Measurements from ENCODE around the gene CCDC93. TPM values are rescaled to one million over a fixed set of nuclear protein-coding genes. Genes with fewer than 3 reads are reported as not detected.
A peak's percentile ranks its signal among the peaks of the same experiment; 100 is the strongest.

CCDC93 gene
- total and polyA plus RNA-seq, 10 of the 15 experiments (the other 5 are each of a cell fraction or from before 2014, with no cell fraction given): 3.6 to 27.2 (median 13.5) TPM

GRCh38 chr2:118013221-118013723 is 598 bp downstream of the CCDC93 start:
- Histone ChIP-seq H2AFZ (ENCODE audit: control insufficient read depth, low read depth, low read length) (peak overlapping the region; percentile 95), H4K20me1 (ENCODE audit: control insufficient read depth, insufficient read depth) (peaks cover 3% of the 10 kb centered on the region; the same call in 1 of the 2 replicates), H3K36me3 (ENCODE audit: control insufficient read depth in 2 of 2, insufficient read depth in 2 of 2, low read length in 1 of 2) (no peaks in the 10 kb centered on the region; a peak in 1 of 4 replicates), H3K4me3 (peak overlapping the region; percentile 86), H3K27ac (ENCODE audit: control insufficient read depth, insufficient read depth) (peak overlapping the region; percentile 87), H3K79me2 (ENCODE audit: control insufficient read depth, insufficient read depth, low read length) (peaks cover 35% of the 10 kb centered on the region), H3K9me3 (replicated peaks; ENCODE audit: control insufficient read depth, insufficient read depth, low read length) (no peaks in the 10 kb centered on the region), H3K4me1 (ENCODE audit: control insufficient read depth, insufficient read depth, low read length) (peaks cover 5% of the 10 kb centered on the region), H3K9ac (ENCODE audit: control insufficient read depth, insufficient read depth, low read length) (peak overlapping the region; percentile 93), H3K4me2 (ENCODE audit: control insufficient read depth, insufficient read depth) (peak overlapping the region; percentile 94), H3K27me3 (replicated peaks in 1 of 2; ENCODE audit: control insufficient read depth in 2 of 2, insufficient read depth in 2 of 2, low read length in 1 of 2) (no peaks in the 10 kb centered on the region)
- FAIRE-seq (no peak), DNase-seq (ENCODE audit: low read depth, low spot score) (no peak), ATAC-seq (peak; percentile 61)
- ChIA-PET POLR2A (interaction anchor here (1.0 kb wide), 1 partner anchor 197 kb away, joined by 4 read pairs; no protein-coding TSS in a partner anchor), RAD21 (ENCODE audit: unreplicated experiment) (interaction anchor here (1.0 to 1.4 kb wide), 3 partner anchors 19 to 198 kb away, joined by 3 to 4 read pairs (median 4); partner anchors contain the start of gene DDX18), SMC1A (ENCODE audit: uncharacterized antibody, unreplicated experiment) (interaction anchor here (0.8 to 1.9 kb wide), 2 partner anchors 22 to 33 kb away, joined by 4 to 6 read pairs; no protein-coding TSS in a partner anchor), CTCF (interaction anchor here (1.1 to 2.9 kb wide), 5 partner anchors 10 to 199 kb away, joined by 3 to 49 read pairs (median 15); partner anchors contain the start of gene DDX18)
- WGBS (ENCODE audit: insufficient coverage, insufficient replicate concordance, low lambda C conversion rate, missing lambda C conversion rate): under 1% methylated on average over 23 of the region's 48 CpGs
- BruUV-seq (replicated peaks): no TSS peak
- intact Hi-C loops (cut with micrococcal nuclease; ENCODE audit: unreplicated experiment) (no loop called here), in situ Hi-C loops (cut with MboI) (no loop called here)
- TF ChIP-seq SREBF1 (IDR thresholded peaks at IDR 0.05; ENCODE audit: low read length): no peak
- TF ChIP-seq ZBTB40 (IDR thresholded peaks at IDR 0.05; ENCODE audit: borderline replicate concordance): no peak
- TF ChIP-seq SIX5 (IDR thresholded peaks at IDR 0.05; ENCODE audit: low read depth, low read length, severe bottlenecking): no peak
- TF ChIP-seq DPF2 (IDR thresholded peaks at IDR 0.05): no peak
- TF ChIP-seq JUND (IDR thresholded peaks at IDR 0.05; ENCODE audit: low read depth, low read length): no peak
- TF ChIP-seq BHLHE40 (IDR thresholded peaks at IDR 0.05; ENCODE audit: borderline replicate concordance in 1 of 2, low read depth in 2 of 2, low read length in 1 of 2): peak; percentile 15 to 87; a peak in 3 of 4 replicates
- peak; percentile 5 for TF ChIP-seq USF1 (IDR thresholded peaks at IDR 0.05; ENCODE audit: borderline replicate concordance, extremely low read length, insufficient read depth, low read depth, low read length)
- TF ChIP-seq LARP7 (IDR thresholded peaks at IDR 0.05): 0 out of 2 replicates have a peak, but pooled peaks have one; percentile 2
- TF ChIP-seq HDGF (IDR thresholded peaks at IDR 0.05): no peak
- no peak; the same call in 1 of the 2 replicates for TF ChIP-seq ZBTB4 (CRISPR knock-in tag; IDR thresholded peaks at IDR 0.05)
- TF ChIP-seq ASH2L (IDR thresholded peaks at IDR 0.05; ENCODE audit: borderline replicate concordance, low read depth): 0 out of 2 replicates have a peak, but pooled peaks have one; percentile 15
- 0 out of 2 replicates have a peak, but pooled peaks have one; percentile 18 for TF ChIP-seq TCF12 (IDR thresholded peaks at IDR 0.05; ENCODE audit: low read depth, low read length)
- TF ChIP-seq ESRRA (IDR thresholded peaks at IDR 0.05; ENCODE audit: low read length): no peak
- 0 out of 2 replicates have a peak, but pooled peaks have one; percentile 7 for TF ChIP-seq CBX5 (IDR thresholded peaks at IDR 0.05; ENCODE audit: low read depth)
- TF ChIP-seq BACH1 (IDR thresholded peaks at IDR 0.05; ENCODE audit: borderline replicate concordance): peak; percentile 57; the same call in 1 of the 2 replicates
- TF ChIP-seq NBN (IDR thresholded peaks at IDR 0.05): 0 out of 2 replicates have a peak, but pooled peaks have one; percentile 11

Data from GM12878 (cell line).